ENCODE data around the gene TRIOBP. TPM values are rescaled to one million over a fixed set of nuclear protein-coding genes. Genes with fewer than 3 reads are reported as not detected.

The TRIOBP gene
- total RNA-seq, 4 donors from 2014 or later, result 45.3 to 86.4 (median 65.1) TPM

DNA sequence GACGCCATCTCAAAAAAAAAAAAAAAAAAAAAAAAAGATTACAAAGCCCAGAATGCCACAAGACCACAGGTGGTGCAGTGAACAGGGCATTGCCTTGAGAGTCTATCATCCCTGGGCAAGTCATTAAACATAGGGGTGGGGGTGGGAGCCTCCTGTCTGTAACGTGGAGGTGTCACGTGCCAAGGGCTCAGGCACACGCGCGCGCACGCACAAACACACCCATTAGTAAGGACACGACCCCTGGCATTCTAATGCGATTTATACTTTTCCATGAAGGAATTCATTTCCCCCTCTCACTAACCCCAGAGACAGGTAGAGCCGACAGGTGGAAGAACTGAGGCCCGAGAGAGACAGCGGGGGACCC, 105.1 kb downstream of the TRIOBP start:
- H3K4me3 ChIP-seq (ENCODE audit: low read depth, poor library complexity, severe bottlenecking), result peak overlapping the region; percentile 47
- 6 to 9% methylated on average over 13 of the region's 13 CpGs for WGBS, 2 donors
- intact Hi-C loops (cut with DNase I; ENCODE audit: low total_unique reads), result no loop called here
- DNase-seq (ENCODE audit: low spot score in 2 of 2), result no peak
- TF ChIP-seq, protein P1, sequence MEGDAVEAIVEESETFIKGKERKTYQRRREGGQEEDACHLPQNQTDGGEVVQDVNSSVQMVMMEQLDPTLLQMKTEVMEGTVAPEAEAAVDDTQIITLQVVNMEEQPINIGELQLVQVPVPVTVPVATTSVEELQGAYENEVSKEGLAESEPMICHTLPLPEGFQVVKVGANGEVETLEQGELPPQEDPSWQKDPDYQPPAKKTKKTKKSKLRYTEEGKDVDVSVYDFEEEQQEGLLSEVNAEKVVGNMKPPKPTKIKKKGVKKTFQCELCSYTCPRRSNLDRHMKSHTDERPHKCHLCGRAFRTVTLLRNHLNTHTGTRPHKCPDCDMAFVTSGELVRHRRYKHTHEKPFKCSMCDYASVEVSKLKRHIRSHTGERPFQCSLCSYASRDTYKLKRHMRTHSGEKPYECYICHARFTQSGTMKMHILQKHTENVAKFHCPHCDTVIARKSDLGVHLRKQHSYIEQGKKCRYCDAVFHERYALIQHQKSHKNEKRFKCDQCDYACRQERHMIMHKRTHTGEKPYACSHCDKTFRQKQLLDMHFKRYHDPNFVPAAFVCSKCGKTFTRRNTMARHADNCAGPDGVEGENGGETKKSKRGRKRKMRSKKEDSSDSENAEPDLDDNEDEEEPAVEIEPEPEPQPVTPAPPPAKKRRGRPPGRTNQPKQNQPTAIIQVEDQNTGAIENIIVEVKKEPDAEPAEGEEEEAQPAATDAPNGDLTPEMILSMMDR (IDR thresholded peaks at IDR 0.05), result no peak
- TF ChIP-seq POLR2A (IDR thresholded peaks at IDR 0.05), result no peak

DNA sequence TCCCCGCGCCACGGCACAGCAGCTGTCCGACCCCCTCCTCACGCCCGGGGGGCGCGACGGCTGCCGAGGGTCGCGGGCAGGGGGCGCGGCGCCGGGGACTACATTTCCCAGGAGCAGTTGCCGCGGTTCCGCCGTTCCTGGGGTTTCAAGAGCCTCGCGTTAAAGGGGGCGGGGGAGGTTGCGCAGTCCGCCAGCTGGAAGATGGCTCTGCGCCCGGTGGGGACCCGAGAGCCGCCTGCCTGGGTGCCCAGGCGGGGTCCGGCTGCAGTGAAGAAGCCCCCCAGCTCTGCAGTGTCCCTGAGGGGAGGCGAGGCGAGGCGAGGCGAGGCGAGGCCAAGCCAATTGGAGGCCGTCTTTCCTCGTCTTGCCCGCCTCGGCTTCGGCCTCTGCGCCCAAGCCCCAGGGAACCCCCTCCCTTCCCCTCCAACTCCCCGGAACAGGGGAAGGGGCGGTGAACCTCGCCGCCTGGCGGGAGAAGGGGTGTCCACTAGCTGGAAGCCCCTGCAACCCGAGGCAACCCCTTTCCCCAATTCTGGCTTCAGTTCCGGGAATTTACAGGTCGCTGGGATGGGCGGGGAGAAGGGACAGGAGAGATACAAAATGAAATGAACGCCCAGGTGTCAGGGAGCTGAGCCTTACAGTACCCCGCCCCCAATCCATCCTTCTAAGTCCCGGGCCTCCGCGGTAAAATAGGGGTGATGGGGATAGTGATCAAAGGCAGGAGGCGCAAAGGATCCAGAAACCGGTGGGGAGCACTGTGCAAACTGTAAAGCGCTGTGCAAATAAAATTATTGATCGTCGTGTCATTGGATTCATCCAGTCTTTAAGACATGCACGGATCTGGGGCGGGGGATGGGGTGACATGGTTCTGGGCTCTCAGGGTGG, 105.7 kb downstream of the TRIOBP start:
- WGBS, 2 donors, result 2% methylated on average over 61 to 62 of the region's 63 CpGs
- H3K4me3 ChIP-seq (ENCODE audit: low read depth, poor library complexity, severe bottlenecking), result peak overlapping the region; percentile 47
- TF ChIP-seq, protein P1 (IDR thresholded peaks at IDR 0.05), result no peak
- TF ChIP-seq POLR2A (IDR thresholded peaks at IDR 0.05), result no peak
- intact Hi-C loops (cut with DNase I; ENCODE audit: low total_unique reads), result no loop called here
- DNase-seq (ENCODE audit: low spot score in 2 of 2), result peak in 1 of 2 donors; percentile 93

GRCh38 chr22:37803195-37803638, 106.4 kb downstream of the TRIOBP start:
- H3K4me3 ChIP-seq (ENCODE audit: low read depth, poor library complexity, severe bottlenecking), result no peak overlapping the region
- 43% methylated on average over 16 of the region's 16 CpGs for WGBS, 2 donors
- intact Hi-C loops (cut with DNase I; ENCODE audit: low total_unique reads), result no loop called here
- TF ChIP-seq, protein P1 (IDR thresholded peaks at IDR 0.05), result no peak
- TF ChIP-seq POLR2A (IDR thresholded peaks at IDR 0.05), result no peak
- no peak for DNase-seq (ENCODE audit: low spot score in 2 of 2)

- WGBS, 2 donors, result 60 to 62% methylated on average over 33 to 34 of the region's 34 CpGs
- peak in 1 of 2 donors; percentile 88 for DNase-seq (ENCODE audit: low spot score in 2 of 2)
- H3K4me3 ChIP-seq (ENCODE audit: low read depth, poor library complexity, severe bottlenecking), result no peak overlapping the region
- intact Hi-C loops (cut with DNase I; ENCODE audit: low total_unique reads), result no loop called here
- TF ChIP-seq POLR2A (IDR thresholded peaks at IDR 0.05), result no peak
- TF ChIP-seq, protein P1 (IDR thresholded peaks at IDR 0.05), result no peak
Measured at GRCh38 chr22:37803639-37804351, 106.9 kb downstream of the TRIOBP start.

GRCh38 chr22:37804352-37804880, 107.6 kb downstream of the TRIOBP start:
- DNase-seq (ENCODE audit: low spot score in 2 of 2), result no peak
- intact Hi-C loops (cut with DNase I; ENCODE audit: low total_unique reads), result no loop called here
- H3K4me3 ChIP-seq (ENCODE audit: low read depth, poor library complexity, severe bottlenecking), result peak overlapping the region; percentile 14
- no peak for TF ChIP-seq POLR2A (IDR thresholded peaks at IDR 0.05)
- TF ChIP-seq, protein P1 (IDR thresholded peaks at IDR 0.05), result no peak
- 1 to 4% methylated on average over 29 of the region's 29 CpGs for WGBS, 2 donors
